HG02884 (cell line): ENCODE data around the gene AMER3.

Experiments
- ATAC-seq: cut with Tn5 transposase; IDR thresholded peaks from one replicate; pipeline ENCODE4 v1.9.1; 2021; ENCODE audit warnings: mild to moderate bottlenecking, moderate library complexity; ENCODE audit not compliant: unreplicated experiment

Gene AMER3

DNA sequence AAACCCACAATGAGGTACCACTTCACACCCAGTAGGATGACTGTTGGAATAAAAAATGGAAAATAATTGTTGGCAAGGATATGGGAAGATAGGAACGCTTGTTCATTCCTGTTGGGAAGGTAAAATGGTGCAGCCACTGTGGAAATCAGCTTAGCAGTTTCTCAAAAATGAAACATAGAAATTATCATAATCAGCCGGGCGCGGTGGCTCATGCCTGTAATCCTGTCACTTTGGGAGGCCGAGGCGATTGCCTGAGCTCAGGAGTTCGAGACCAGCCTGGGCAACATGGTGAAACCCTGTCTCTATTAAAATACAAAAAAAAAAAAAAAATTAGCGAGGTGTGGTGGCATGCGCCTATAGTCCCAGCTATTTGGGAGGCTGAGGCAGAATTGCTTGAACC, 23.4 kb downstream of the AMER3 start:
- no peak for ATAC-seq

DNA sequence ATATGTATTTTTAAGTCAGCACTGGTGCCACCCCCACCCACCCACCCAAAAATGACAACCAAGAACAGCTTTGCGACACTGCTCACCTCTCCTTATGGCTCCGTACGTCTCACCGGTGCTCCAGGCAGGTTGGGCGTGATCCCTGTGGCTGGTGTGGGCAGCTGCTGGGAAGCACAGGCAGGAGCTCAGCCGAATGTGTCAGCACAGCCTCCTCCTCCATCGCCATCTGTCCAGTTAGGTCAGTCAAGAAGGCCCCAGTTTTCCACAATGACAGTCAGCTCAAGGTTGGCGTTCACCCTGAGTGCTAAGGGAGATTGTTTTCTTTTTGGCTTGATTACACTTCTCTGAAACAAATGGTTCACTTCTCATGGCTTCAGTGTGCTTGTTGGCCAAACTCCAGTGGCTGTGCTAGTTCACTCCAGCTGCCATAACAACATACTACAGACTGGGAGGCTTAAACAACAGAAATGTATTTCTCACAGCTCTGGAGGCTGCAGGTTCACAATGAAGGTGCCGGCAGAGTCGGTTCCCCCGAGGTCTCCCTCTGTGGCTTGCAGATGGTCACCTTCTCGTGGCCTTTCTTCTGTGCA, 30.2 kb downstream of the AMER3 start:
- no peak for ATAC-seq

DNA sequence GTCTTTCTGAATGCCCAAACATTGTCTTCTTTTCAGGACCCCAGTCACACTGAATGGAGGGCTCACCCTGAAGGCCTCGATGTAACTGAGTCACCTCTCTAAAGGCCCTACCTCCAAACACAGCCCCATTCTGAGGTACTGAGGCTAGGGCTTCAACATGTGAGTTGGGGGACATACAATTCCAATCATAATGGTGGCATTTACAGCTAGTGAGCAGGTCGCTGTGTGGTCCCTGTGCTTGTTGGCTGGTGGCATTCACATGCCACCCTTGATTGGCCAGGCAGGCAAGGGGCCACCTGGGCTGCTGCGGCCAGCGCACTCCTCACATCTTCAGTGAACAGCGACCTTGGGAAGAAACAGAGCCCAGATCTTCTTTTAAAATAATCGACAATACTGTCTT, 30.7 kb downstream of the AMER3 start:
- no peak for ATAC-seq

GRCh38 chr2:130787841-130788240, 32.5 kb downstream of the AMER3 start:
- no peak for ATAC-seq

GRCh38 chr2:130790312-130790711, 35.0 kb downstream of the AMER3 start:
- ATAC-seq: no peak

DNA sequence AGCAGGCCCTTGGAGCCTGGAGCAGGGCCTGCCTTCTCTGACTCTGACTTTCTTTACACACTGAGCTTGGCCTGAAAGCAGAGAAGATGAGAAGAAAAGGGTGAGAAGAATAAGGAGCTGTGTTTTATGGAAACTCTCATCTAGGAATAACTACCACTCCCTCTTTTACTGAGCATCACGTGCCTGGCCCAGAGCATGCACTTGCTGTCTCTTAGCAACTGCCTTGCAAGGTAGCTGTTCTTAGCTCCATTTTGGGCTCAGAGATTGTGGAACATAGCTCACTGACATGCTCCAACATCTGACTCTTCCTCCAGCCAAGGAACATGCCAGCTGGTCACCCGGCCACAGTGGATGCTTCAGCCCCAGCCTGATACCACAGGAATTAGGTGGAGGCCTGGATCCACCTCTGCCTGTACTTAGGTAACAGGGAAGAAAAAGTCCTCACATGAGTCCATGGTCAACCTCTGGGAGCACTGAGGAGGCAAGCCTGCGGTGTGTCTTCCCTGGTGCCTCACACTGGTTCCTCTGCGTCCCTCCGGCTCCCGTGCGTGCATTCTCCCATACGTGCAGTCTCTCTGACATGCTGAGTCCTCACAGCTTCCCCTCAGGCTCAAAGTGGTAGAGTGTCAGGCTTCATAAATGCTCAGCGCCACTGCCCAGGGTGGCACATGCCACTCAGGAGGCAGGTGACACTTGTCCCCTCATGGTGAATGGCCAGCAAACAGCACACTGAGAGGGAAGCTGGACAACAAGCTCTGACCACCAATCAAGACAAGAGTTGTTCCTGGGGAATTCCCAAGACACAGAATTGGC, 35.7 kb downstream of the AMER3 start:
- no peak for ATAC-seq

DNA sequence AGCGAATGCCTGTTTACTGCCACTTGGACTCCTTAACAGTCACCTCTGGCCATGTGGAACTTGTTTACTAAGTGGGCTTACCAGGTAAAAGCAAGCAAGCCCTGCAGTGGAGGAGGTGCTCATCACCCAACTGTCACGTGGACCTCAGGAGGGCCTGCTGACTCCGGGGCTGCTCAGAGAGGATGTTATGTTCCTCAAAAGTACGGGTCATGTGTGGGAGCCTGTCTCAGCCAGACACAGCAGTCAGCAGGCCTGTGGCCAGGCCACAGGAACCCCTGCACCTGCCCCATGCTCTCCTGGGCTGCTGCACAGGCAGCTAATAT, 36.2 kb downstream of the AMER3 start:
- no peak for ATAC-seq

DNA sequence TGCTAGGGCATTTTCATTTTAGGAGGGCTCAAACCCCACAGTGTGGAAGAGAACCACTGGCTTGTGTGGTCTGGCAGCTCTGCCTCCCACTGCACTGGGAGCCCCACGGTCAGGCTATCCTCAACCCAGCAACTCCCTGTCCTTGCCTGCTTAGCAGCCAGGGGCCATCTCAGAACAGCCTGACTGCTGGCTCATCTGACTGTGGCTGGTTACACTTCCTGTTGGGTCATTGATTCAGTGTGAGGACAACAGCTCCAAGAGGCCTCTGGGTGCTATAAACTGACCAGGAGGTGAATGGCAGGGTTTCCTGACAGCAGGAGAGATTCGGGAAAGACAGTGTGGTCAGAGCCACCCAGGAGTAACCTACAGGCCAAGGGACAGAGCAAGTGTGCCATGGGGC, 40.1 kb downstream of the AMER3 start:
- ATAC-seq: no peak

DNA sequence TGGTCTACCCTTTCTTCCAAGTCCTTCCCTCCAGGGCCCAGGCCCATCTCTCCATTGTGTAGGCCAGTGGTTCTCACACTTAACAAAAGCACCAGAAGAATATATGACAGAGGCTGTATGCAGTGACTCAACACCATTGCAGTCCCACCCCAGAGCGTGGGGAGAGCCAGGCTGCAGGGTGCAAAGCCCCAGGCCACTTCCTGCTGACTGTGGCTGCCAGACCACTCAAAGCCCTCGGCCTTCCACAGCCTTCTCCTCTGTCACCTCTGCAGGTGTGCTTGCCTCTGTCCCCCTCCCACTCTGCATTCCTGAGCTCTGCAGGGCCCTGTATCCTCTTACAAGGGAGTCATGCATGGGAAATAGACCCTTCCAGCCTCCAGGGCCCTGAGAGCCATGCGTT, 41.0 kb downstream of the AMER3 start:
- no peak for ATAC-seq

- ATAC-seq: peak; percentile 89
These were observed 42.4 kb downstream of the AMER3 start for GRCh38 chr2:130797493-130798435.

- ATAC-seq: no peak
These were observed 43.3 kb downstream of the AMER3 start for GRCh38 chr2:130798472-130799218.

DNA sequence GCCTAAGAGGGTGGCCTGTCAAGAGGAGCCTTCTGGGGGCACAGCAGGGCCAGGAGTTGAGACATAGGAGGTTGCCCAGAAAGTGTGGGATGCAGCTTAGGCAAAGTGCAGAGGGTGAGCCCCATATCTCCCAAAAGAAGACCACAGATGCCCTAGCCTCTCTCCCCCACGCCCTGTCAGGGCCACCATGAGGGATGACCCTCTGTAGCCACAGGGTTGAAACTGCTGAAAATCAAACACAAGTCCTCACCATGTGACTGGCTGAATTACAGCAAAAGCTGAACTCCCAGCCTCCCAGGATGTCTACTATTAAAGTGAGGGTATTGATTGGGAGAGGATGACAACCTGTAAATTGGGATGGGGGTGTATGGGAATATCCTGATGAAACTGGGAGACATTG, 44.0 kb downstream of the AMER3 start:
- no peak for ATAC-seq

DNA sequence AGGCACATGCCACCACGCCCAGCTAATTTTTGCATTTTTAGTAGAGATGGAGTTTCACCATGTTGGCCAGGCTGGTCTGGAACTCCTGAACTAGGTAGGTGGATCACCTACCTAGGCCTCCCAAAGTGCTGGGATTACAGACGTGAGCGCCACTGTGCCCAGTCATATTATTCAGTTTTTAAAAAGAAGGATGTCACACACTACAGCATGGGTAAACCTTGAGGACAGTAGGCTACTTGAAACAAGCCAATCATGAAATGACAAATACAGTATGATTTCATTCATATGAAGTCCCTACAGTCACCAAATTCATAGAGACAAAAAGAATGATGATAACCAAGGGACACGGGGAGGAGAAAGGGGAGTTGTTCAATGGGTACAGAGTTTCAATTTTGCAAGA, 50.3 kb downstream of the AMER3 start:
- ATAC-seq: no peak

DNA sequence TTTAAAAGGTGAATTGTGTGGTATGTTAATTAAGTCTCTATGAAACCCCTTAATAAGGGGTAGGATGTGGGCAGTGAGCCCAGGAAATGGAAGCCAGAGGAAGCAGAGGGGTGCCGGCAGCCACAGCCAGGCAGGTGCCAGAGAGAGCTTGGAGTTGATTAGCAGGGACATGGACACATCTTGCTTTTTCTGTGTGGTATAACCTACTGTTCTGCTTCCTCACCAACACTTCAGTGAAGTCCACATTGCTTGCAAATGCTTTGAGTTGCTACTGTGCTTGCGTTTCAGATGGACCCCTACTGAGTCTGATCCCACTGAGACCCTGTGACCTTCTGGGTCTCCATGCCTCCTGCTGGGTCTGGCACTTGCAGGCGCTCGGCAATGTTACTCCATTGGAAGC, 51.0 kb downstream of the AMER3 start:
- no peak for ATAC-seq

DNA sequence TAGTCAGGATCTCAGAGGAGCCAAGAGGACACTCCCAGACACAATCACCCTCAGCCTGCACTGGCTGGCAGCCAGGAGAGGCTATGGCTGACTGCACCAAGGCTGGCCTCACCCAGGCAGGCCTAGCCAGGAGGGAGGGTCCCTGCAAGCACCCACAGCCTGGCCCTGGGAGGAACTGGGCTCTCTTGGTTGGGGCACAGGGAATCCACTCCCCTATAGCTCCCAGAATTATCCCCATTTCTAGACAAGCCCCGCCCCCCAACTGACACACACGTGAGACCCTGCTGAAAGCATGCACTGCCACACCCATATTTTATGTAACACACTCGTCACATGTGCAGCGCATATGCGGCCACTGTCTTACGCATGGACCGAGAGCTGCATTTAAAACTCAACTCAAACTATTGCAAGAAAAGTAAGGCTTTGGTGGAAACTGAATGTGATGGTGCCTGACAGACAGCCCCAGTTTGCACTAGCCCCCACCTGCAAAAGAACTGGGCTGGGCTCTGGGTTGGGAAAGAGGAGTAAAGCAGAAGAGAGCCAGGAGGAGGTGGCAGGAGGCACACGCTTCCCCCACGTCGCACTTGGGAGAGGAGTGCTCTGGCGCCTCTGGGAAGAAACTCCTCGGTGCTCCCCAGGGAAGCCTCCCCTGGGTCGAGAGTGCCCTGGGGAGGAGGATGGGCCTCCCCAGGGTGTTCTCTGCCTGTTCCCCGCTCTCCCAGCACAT, 52.5 kb downstream of the AMER3 start:
- no peak for ATAC-seq

GRCh38 chr2:130808482-130809268, 53.3 kb downstream of the AMER3 start:
- no peak for ATAC-seq

GRCh38 chr2:130810490-130810889, 55.1 kb downstream of the AMER3 start:
- no peak for ATAC-seq

DNA sequence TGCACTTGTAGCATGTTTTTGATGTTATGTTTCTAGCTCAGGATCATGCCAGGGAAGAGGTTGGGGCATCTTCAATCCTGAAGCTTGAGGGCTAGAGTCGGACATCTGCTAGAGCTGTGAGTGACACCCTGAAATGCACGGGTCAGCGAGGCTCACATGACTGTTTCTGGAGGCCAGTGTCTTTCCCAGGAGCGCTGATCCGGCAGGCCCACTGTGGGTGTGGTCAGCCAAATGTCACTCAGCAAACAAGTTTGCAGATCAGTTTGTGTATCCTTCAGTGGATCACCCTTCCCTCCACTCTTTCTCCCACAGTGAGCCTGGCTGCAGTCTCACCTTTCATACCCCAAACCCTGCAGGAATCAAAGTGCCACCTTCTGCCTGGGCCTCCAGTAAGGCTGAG, 58.4 kb downstream of the AMER3 start:
- ATAC-seq: no peak

DNA sequence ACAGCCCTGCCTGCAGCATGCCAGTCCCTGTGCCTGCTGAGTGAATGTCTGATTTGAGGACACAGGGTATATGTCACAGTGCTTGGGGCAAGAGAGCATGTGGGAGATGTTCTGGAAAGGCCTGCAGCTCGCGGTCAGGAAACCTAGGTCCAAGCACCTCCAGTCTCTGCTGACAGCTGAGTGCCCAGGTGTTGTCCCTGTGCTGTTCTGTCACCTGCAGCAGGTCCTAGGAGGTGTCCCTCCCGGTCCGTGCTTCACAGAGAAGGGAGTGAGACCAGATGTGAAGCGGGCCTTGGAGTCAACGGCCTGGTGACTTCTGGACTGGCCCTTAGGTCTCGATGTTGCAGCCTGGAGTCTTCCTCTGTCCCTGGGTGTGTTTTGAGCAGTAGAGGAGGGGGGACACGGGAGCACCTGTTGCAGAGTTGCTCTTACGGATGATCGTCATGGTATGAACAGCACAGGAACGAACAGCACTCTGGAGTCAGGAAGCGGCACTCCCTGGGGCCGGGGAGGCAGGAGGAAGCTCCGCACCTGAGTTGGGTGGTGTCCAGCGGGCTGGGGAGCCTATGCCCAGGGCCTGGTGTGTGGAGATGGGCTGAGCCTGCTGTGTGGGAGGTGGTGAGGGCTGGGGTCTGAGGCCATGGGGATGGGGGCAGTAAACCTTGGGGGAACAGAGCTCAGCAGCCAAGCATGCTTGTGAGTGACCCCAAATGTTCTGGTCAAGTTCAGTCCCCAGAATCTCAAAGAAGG, 59.8 kb downstream of the AMER3 start:
- ATAC-seq: no peak
